Neural crest cell (in vitro differentiated cells): Measurements from ENCODE around the gene TCEA3. TPM values are rescaled to one million over a fixed set of nuclear protein-coding genes. Genes with fewer than 3 reads are reported as not detected.

Experiments used
- DNase-seq: peaks from one replicate; pipeline ENCODE4 v3.0.0; 2021; ENCODE audit warnings: low read depth, mixed read lengths, low spot score
- H3K27ac Mint-ChIP-seq: one replicate; pipeline ENCODE4 v1.8.0; 2021; ENCODE audit warnings: mild to moderate bottlenecking, mixed read lengths; ENCODE audit not compliant: unreplicated experiment
- H3K27me3 Mint-ChIP-seq: 2 replicates; pipeline ENCODE4 v1.8.0; 2021; ENCODE audit warnings: low read depth, mild to moderate bottlenecking, mixed read lengths
- H3K36me3 Mint-ChIP-seq: 2 replicates; pipeline ENCODE4 v1.8.0; 2021; ENCODE audit warnings: low read depth, mild to moderate bottlenecking, mixed read lengths
- H3K4me1 Mint-ChIP-seq: 2 replicates; pipeline ENCODE4 v1.8.0; 2021; ENCODE audit warnings: mixed read lengths
- H3K4me3 Mint-ChIP-seq: one replicate; pipeline ENCODE4 v1.8.0; 2021; ENCODE audit warnings: mild to moderate bottlenecking, mixed read lengths
- H3K9me3 Mint-ChIP-seq: 2 replicates; pipeline ENCODE4 v1.8.0; 2021; ENCODE audit warnings: mixed read lengths
- total RNA-seq: library from RNA; stranded (reverse); gene quantifications from 2 replicates; pipeline ENCODE4 v1.2.1, GENCODE V29; 2021
- TF ChIP-seq, protein P1 (sequence below): fragments of 200-600 bp; sonication (generic); conservative IDR thresholded peaks from 2 replicates; pipeline ENCODE4 v1.5.0; 2021; ENCODE audit warnings: antibody characterized with exemption, mild to moderate bottlenecking

Gene TCEA3
- total RNA-seq, 1 donor from 2014 or later, result 1.5 TPM

DNA sequence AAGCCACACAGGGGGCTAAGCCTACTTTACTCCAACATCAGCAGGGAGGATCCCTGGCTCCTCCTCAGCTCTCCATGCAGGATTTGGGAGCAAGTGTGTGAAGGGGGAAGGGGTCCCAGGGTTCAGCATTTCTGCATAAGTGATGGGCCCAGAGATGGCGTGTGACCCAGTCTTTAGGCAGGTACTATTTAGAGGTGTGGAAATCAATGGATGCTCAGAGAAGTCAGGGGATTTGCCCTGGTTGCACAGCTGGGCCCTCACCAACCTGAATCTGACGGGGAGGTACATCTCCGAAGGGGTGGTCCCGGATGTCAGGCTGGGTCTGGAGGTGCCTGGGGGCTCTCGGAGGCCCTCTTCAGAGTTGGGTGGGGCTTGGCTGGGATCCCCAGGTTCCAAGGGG lies 6.9 kb upstream of the TCEA3 start:
- Mint-ChIP-seq H3K4me1 (no peaks in the 10 kb centered on the region), H3K27me3 (peaks cover 9% of the 10 kb centered on the region), H3K36me3 (peaks cover 22% of the 10 kb centered on the region), H3K9me3 (no peaks in the 10 kb centered on the region), H3K27ac (no peak overlapping the region), H3K4me3 (no peak overlapping the region)
- TF ChIP-seq, protein P1, sequence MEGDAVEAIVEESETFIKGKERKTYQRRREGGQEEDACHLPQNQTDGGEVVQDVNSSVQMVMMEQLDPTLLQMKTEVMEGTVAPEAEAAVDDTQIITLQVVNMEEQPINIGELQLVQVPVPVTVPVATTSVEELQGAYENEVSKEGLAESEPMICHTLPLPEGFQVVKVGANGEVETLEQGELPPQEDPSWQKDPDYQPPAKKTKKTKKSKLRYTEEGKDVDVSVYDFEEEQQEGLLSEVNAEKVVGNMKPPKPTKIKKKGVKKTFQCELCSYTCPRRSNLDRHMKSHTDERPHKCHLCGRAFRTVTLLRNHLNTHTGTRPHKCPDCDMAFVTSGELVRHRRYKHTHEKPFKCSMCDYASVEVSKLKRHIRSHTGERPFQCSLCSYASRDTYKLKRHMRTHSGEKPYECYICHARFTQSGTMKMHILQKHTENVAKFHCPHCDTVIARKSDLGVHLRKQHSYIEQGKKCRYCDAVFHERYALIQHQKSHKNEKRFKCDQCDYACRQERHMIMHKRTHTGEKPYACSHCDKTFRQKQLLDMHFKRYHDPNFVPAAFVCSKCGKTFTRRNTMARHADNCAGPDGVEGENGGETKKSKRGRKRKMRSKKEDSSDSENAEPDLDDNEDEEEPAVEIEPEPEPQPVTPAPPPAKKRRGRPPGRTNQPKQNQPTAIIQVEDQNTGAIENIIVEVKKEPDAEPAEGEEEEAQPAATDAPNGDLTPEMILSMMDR, result no peak
- DNase-seq, result no peak

DNA sequence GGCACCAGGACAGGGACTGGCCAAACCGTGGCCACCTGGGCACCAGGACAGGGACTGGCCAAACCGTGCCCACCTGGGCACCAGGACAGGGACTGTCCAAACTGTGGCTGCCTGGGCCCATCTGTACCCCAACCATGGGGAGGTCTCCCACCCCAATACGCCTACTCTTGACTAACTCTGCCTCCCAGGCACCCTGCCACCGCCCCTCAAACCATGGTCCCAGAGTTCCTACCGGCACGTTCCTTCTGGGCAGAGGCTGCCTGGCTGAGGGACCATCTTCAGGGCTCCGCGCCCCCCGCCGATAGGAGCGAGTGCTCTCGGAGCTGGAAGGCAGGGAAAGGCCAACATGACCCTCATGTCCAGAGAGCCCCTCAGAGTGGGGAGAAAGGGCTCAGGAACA lies 6.3 kb upstream of the TCEA3 start:
- Mint-ChIP-seq H3K27ac (no peak overlapping the region), H3K27me3 (peaks cover 16% of the 10 kb centered on the region), H3K9me3 (no peaks in the 10 kb centered on the region), H3K36me3 (peaks cover 28% of the 10 kb centered on the region), H3K4me3 (no peak overlapping the region), H3K4me1 (no peaks in the 10 kb centered on the region)
- no peak for DNase-seq
- TF ChIP-seq, protein P1, result no peak

DNA sequence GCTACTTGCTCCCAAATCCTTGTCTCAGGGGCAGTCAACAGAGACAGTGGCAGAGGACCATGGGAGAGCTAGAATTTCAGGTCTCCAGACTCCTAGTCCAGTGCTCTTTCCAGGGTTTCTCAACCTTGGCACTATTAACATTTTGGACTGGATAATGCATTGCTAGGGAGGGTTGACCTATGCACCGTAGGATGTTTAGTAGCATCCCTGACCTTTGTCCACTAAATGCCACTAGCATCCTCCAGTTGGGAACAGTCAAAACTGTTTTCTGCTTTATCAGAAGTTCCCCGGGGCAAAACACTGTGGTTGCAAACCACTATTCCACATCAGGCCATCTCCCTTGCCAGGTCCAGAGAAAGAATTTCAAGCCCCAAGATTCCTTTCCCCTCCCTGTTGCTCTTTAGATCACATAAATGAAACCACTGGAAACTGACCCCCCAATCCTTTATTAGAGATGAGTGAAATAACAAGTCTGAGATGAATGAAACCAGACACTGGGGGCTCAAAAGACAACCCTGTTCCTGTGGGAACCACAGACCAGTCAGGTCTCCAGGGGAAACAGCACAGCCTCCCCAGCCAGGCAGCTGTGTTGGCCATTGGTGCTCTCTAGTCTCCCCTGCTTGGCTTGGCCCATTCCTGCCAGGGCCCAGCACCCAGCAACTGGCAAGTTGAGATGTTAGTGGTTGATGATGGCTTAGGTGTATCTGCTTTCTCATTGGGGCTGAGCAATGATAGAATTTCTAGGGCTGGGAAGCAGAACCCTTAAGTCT lies 3.8 kb upstream of the TCEA3 start:
- DNase-seq, result no peak
- Mint-ChIP-seq H3K27me3 (peaks cover 40% of the 10 kb centered on the region), H3K36me3 (peaks cover 26% of the 10 kb centered on the region), H3K4me3 (no peak overlapping the region), H3K9me3 (no peaks in the 10 kb centered on the region), H3K27ac (no peak overlapping the region), H3K4me1 (peaks cover 3% of the 10 kb centered on the region)
- TF ChIP-seq, protein P1, result no peak

DNA sequence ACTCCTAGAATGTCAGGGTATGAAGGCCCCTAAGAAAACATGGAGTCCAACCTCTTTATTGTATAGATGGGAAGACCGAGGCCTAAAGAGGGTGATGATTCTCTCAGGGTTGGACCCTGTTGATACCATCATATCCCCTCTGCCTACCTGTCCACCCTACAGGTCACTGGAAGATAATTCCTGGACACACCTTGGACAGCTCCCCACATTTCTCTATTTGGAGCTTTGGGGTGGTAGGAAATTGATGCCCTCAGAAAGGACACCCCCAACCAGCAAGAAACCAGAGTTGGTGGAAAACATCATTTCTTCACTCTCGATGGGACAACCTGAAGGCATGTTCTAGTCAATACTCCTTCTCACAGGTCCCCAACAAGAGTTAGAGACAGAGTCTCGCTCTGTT lies 3.0 kb upstream of the TCEA3 start:
- no peak for DNase-seq
- Mint-ChIP-seq H3K27ac (no peak overlapping the region), H3K36me3 (peaks cover 22% of the 10 kb centered on the region), H3K4me3 (no peak overlapping the region), H3K9me3 (no peaks in the 10 kb centered on the region), H3K27me3 (peaks cover 48% of the 10 kb centered on the region), H3K4me1 (peaks cover 7% of the 10 kb centered on the region)
- TF ChIP-seq, protein P1, result no peak

DNA sequence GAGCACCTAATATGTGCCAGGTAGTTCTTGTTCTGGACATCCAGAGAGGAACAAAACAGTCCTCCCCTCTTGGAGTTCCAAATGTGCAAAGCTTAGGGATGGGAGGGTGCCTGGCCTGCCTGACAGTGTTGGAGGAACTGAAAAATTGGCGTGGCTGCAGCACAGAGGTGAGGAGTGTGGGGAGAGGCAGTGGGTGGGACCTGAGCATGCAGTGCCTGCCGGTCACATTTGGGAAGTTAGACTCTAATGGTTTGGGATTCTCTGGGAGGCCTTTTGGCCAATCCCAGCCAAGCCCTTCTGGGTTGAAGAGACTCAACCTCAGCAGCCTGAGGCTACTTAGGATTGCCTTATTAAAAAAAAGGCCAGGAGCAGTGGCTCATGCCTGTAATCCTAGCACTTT lies 2.3 kb upstream of the TCEA3 start:
- Mint-ChIP-seq H3K36me3 (peaks cover 18% of the 10 kb centered on the region), H3K27me3 (peaks cover 55% of the 10 kb centered on the region), H3K9me3 (no peaks in the 10 kb centered on the region), H3K27ac (no peak overlapping the region), H3K4me3 (no peak overlapping the region), H3K4me1 (peaks cover 11% of the 10 kb centered on the region)
- no peak for DNase-seq
- TF ChIP-seq, protein P1, result no peak
